Heart right ventricle (tissue), 16 donors: Measurements from ENCODE around the gene KCTD6. TPM values are rescaled to one million over a fixed set of nuclear protein-coding genes. Genes with fewer than 3 reads are reported as not detected.

Experiments used
- ATAC-seq, 8 donors: fragments of 200-7000 bp; cut with Tn5 transposase; one replicate each; pipeline ENCODE4 v1.9.1; 2020; ENCODE audit warnings: mild to moderate bottlenecking in 8 of 8, moderate library complexity in 8 of 8, moderate number of reproducible peaks in 1 of 8
- DNase-seq, 2 donors: peaks; one replicate each; pipeline ENCODE4 v3.0.0-alpha.2; 2020
- H3K27ac ChIP-seq, 10 donors: fragments of 200-600 bp; sonication (generic) in 2 of 10; one replicate each; pipeline versions ENCODE4 v1.5.0 to v1.8.0; 2020 to 2022; ENCODE audit warnings: mild to moderate bottlenecking in 3 of 10
- H3K27me3 ChIP-seq, 7 donors: fragments of 200-600 bp; one replicate each; pipeline ENCODE4 v1.8.0; 2021 to 2022; ENCODE audit warnings: mild to moderate bottlenecking in 2 of 7
- H3K36me3 ChIP-seq, 9 donors: fragments of 200-600 bp; sonication (generic) in 1 of 9; one replicate each; pipeline versions ENCODE4 v1.5.0 to v1.8.0; 2020 to 2022; ENCODE audit warnings: mild to moderate bottlenecking in 2 of 9
- H3K4me1 ChIP-seq, 9 donors: fragments of 200-600 bp; sonication (generic) in 1 of 9; one replicate each; pipeline versions ENCODE4 v1.5.0 to v1.8.0; 2020 to 2022; ENCODE audit warnings: mild to moderate bottlenecking in 4 of 9
- H3K4me3 ChIP-seq, 10 donors: fragments of 200-600 bp; sonication (generic) in 2 of 10; one replicate each; pipeline versions ENCODE4 v1.5.0 to v1.8.0; 2020 to 2022; ENCODE audit warnings: mild to moderate bottlenecking in 7 of 10, moderate library complexity in 2 of 10
- H3K9me3 ChIP-seq, 11 donors: fragments of 200-600 bp in 10 of 11; sonication (generic) in 2 of 11; one replicate each; pipeline versions ENCODE4 v1.5.0 to v1.8.0; 2013 to 2022; ENCODE audit warnings: mild to moderate bottlenecking in 2 of 11, control low read depth in 1 of 11, moderate library complexity in 1 of 11
- CTCF ChIP-seq, 9 donors: fragments of 200-600 bp; sonication (generic) in 2 of 9; IDR thresholded peaks; one replicate each; pipeline versions ENCODE4 v1.5.0 to v1.8.0; 2021 to 2022; ENCODE audit warnings: antibody characterized with exemption in 9 of 9, mild to moderate bottlenecking in 5 of 9, moderate library complexity in 1 of 9
- WGBS, 2 donors: extraction: QIAGEN DNeasy Blood & Tissue Kit; methylation state at CpG; one replicate each; pipeline ENCODE4 v1.1.7; 2013; ENCODE audit warnings: inconsistent platforms in 1 of 2; 5-methylcytosine and 5-hydroxymethylcytosine counted together
- intact Hi-C, 10 donors: fragments of 100-400 bp; cut with DNase I; formaldehyde crosslinking; loops; one replicate each; pipeline versions ENCODE4 v1.11.1 to v1.14.2; 2022
- polyA plus RNA-seq, 2 donors: library from polyadenylated mRNA; stranded (reverse); fragments of 200-250 nt; gene quantifications; one replicate each; pipeline ENCODE4 v1.2.3, GENCODE V29; 2013
- total RNA-seq, 10 donors: library from RNA; stranded (reverse); fragmentation: NEBNext Ultra II Directional in 3 of 10; extraction: Animal tissue kit (Norgen Biotek cat#: 25700) in 3 of 10; gene quantifications; one replicate each; pipeline versions ENCODE4 v1.2.1 to v1.2.4, GENCODE V29; 2021 to 2023
- donor health status: Arrhythmogenic right ventricular cardiomyopathy.
- donor health status: ischemic (EF 13 %, LVEDD 7.1; RV severe dilation, severe dysfunction).
- donor health status: healthy with polysubstance abuse.
- donor health status: DM: no; HTN: yes; CAD: no.
- donor health status: DM: no; HTN: no; CAD: no.
- donor health status: ischemic (EF 25% LVEDD 6.9; RV normal size, moderate dysfunction).
- donor health status: ischemic (EF 25% LVEDD 5.7; RV mildly dilated, moderate dysfunction).
- donor health status: healthy.
- donor health status: DM: yes; HTN: yes; CAD: no.
- donor health status: Ischemic cardiomyopathy.
- donor health status: ischemic (EF 35%, LVEDD 5.7; RV mildly dilated, moderate dysfunction).
- donor health status: nonischemic (EF 11% LVEDD 7.7; RV severe dilation, severe dysfunction).
- donor health status: DM: yes; HTN: yes; CAD: no.
- donor health status: PGD.
- donor health status: ischemic (EF 29% LVEDD 5.4; RV normal size, mild dysfunction).
- donor health status: nonischemic (EF 23%, LVEDD 6.1; RV moderate dilation, normal function).

Gene KCTD6
- total and polyA plus RNA-seq, 12 donors = 3.6 to 12.7 (median 7.2) TPM

- WGBS, 2 donors = 80 to 81% methylated on average over 4 of the region's 4 CpGs
- DNase-seq (no peak), ATAC-seq (no peak)
- no peak for TF ChIP-seq CTCF (IDR thresholded peaks at IDR 0.05)
- Histone ChIP-seq H3K27ac (no peak overlapping the region), H3K36me3 (no peaks in the 10 kb centered on the region), H3K9me3 (peaks cover 0 to 12% (median 0%) of the 10 kb centered on the region in 11 donors), H3K4me3 (no peak overlapping the region), H3K4me1 (no peaks in the 10 kb centered on the region), H3K27me3 (no peaks in the 10 kb centered on the region)
- intact Hi-C loops = no loop called here
These were observed 59.8 kb downstream of the KCTD6 start for GRCh38 chr3:58551636-58552180.

Other genes starting within 250 kb of the KCTD6 start
- 10 to 100 TPM; 19.9 to 34.4 (median 24.3) TPM for gene RPP14, start 185.9 kb upstream of the KCTD6 start, total RNA-seq
- 10 to 100 TPM; 12.5 to 23.2 TPM for gene RPP14, start 185.9 kb upstream of the KCTD6 start, polyA plus RNA-seq
- 10 to 100 TPM; 11.2 to 19.5 (median 13.1) TPM for gene HTD2, start 185.6 kb upstream of the KCTD6 start, total RNA-seq
- 1 to 10 TPM; 2.4 to 9.0 TPM for gene HTD2, start 185.6 kb upstream of the KCTD6 start, polyA plus RNA-seq
- gene PXK, start 159.2 kb upstream of the KCTD6 start, total RNA-seq = 10 to 100 TPM in 7 of 10 donors, 1 to 10 TPM in 3; 7.9 to 16.3 (median 11.7) TPM
- 1 to 10 TPM; 5.6 to 7.9 TPM for gene PXK, start 159.2 kb upstream of the KCTD6 start, polyA plus RNA-seq
- 100 to 1,000 TPM; 170 to 255 (median 217) TPM for gene PDHB, start 58.3 kb upstream of the KCTD6 start, total RNA-seq
- gene PDHB, start 58.3 kb upstream of the KCTD6 start, polyA plus RNA-seq = 100 to 1,000 TPM; 140 to 157 TPM
- 10 to 100 TPM; 30.1 to 46.4 (median 34.9) TPM for gene ACOX2, start 45.1 kb downstream of the KCTD6 start, total RNA-seq
- 10 to 100 TPM in 1 of 2 donors, 1 to 10 TPM in 1; 7.6 to 64.9 TPM for gene ACOX2, start 45.1 kb downstream of the KCTD6 start, polyA plus RNA-seq
- 100 to 1,000 TPM in 1 of 10 donors, 10 to 100 TPM in 9; 18.3 to 149 (median 54.3) TPM for gene FAM107A, start 85.3 kb downstream of the KCTD6 start, total RNA-seq
- gene FAM107A, start 85.3 kb downstream of the KCTD6 start, polyA plus RNA-seq = 10 to 100 TPM; 47.7 to 63.4 TPM
- gene FAM3D, start 174.7 kb downstream of the KCTD6 start, total RNA-seq = not detected
- under 1 TPM; 0.07 to 0.37 TPM for gene FAM3D, start 174.7 kb downstream of the KCTD6 start, polyA plus RNA-seq